22Rv1 (cell line): ENCODE data around the gene EGFLAM.

Experiments used
- CTCF ChIP-seq: fragments of 450-650 bp; IDR thresholded peaks from 2 replicates; pipeline ENCODE4 v1.5.1; 2017; ENCODE audit warnings: mild to moderate bottlenecking
- ZFX ChIP-seq: fragments of 450-650 bp; IDR thresholded peaks from 2 replicates; pipeline ENCODE4 v1.6.1; 2017; ENCODE audit warnings: antibody characterized with exemption, borderline replicate concordance

DNA sequence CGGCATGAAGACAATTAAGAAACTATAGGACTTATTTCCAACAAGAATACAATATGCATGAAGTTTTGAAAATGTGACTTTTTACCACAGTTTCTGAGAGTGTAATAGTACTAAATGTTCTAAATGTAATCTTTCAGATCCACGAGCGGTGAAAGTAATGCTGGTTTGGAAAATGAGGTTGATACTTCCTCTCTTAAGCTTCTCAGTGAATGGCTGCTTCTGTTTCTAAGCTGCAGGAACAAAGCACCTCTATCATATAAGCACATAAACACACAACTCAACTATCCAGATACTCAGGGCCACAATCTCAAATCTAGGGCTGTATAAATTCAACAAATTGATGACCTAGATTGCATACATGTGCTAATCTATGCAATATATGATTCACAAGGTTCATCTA, 219.8 kb downstream of the EGFLAM start:
- no peak for TF ChIP-seq CTCF
- TF ChIP-seq ZFX = no peak
